H9 (cell line): ENCODE measurements around the gene NUP37. TPM values are rescaled to one million over a fixed set of nuclear protein-coding genes. Genes with fewer than 3 reads are reported as not detected.
"Not testable (repeated sequence)": the region's sequence is repeated elsewhere in the genome, so short reads cannot be mapped to it uniquely, and the experiment has no call there.

Source experiments
- DNase-seq: peaks from one replicate; pipeline ENCODE4 v3.0.0-alpha.2; 2017
- H2AFZ ChIP-seq: one replicate; pipeline ENCODE4 v1.6.1; 2013; ENCODE audit warnings: mild to moderate bottlenecking, low read length, control low read depth, moderate library complexity
- H2AK5ac ChIP-seq: 2 replicates; pipeline ENCODE4 v1.6.1; 2013; ENCODE audit warnings: low read length, control low read depth, mixed read lengths; ENCODE audit not compliant: insufficient read length
- H2BK120ac ChIP-seq: one replicate; pipeline ENCODE4 v1.6.1; 2013; ENCODE audit warnings: low read depth, mild to moderate bottlenecking, low read length, control low read depth, inconsistent platforms; ENCODE audit not compliant: poor library complexity, severe bottlenecking
- H2BK12ac ChIP-seq: 2 replicates; pipeline ENCODE4 v1.6.1; 2013; ENCODE audit warnings: low read length, control low read depth, mixed read lengths, low read depth; ENCODE audit not compliant: insufficient read length
- H2BK15ac ChIP-seq: 2 replicates; pipeline ENCODE4 v1.6.1; 2013; ENCODE audit warnings: low read depth, low read length, control low read depth
- H2BK20ac ChIP-seq: one replicate; pipeline ENCODE4 v1.6.1; 2013; ENCODE audit warnings: low read depth, mild to moderate bottlenecking, low read length, control low read depth, inconsistent platforms; ENCODE audit not compliant: poor library complexity, severe bottlenecking
- H2BK5ac ChIP-seq: 2 replicates; pipeline ENCODE4 v1.6.1; 2013; ENCODE audit warnings: low read length, control low read depth, mixed read lengths; ENCODE audit not compliant: insufficient read length
- H3K14ac ChIP-seq: 2 replicates; pipeline ENCODE4 v1.6.1; 2013; ENCODE audit warnings: low read length, control low read depth; ENCODE audit not compliant: insufficient read depth
- H3K18ac ChIP-seq: 2 replicates; pipeline ENCODE4 v1.6.1; 2013; ENCODE audit warnings: low read depth, mild to moderate bottlenecking, mixed read lengths, low read length, control low read depth; ENCODE audit not compliant: insufficient read length
- H3K23ac ChIP-seq: 2 replicates; pipeline ENCODE4 v1.6.1; 2013; ENCODE audit warnings: low read length, control low read depth, mixed read lengths, low read depth; ENCODE audit not compliant: insufficient read length
- H3K23me2 ChIP-seq: 2 replicates; pipeline ENCODE4 v1.6.1; 2013; ENCODE audit warnings: low read depth, mild to moderate bottlenecking, mixed read lengths, low read length, control low read depth; ENCODE audit not compliant: insufficient read length, poor library complexity, severe bottlenecking
- H3K27ac ChIP-seq: 2 replicates; pipeline ENCODE4 v1.5.1; 2013; ENCODE audit warnings: low read length, control low read depth, mixed read lengths, low read depth; ENCODE audit not compliant: insufficient read length
- H3K27me3 ChIP-seq: 2 replicates; pipeline ENCODE4 v1.6.1; 2013; ENCODE audit warnings: low read length, control low read depth, inconsistent platforms; ENCODE audit not compliant: insufficient read depth
- H3K4ac ChIP-seq: 2 replicates; pipeline ENCODE4 v1.6.1; 2013; ENCODE audit warnings: low read depth, mild to moderate bottlenecking, control low read depth, inconsistent platforms, low read length, moderate library complexity
- H3K4me1 ChIP-seq: 2 replicates; pipeline ENCODE4 v1.6.1; 2013; ENCODE audit warnings: low read length, control low read depth, inconsistent platforms; ENCODE audit not compliant: insufficient read depth
- H3K4me2 ChIP-seq: 2 replicates; pipeline ENCODE4 v1.6.1; 2013; ENCODE audit warnings: low read length, control low read depth, mixed read lengths; ENCODE audit not compliant: insufficient read length, insufficient read depth
- H3K56ac ChIP-seq: 2 replicates; pipeline ENCODE4 v1.6.1; 2013; ENCODE audit warnings: low read depth, mild to moderate bottlenecking, mixed read lengths, low read length, control low read depth; ENCODE audit not compliant: insufficient read length
- H3K79me1 ChIP-seq: 2 replicates; pipeline ENCODE4 v1.6.1; 2013; ENCODE audit warnings: low read depth, mild to moderate bottlenecking, moderate library complexity, low read length, control low read depth, inconsistent platforms; ENCODE audit not compliant: insufficient read depth, poor library complexity, severe bottlenecking
- H3K79me2 ChIP-seq: 2 replicates; pipeline ENCODE4 v1.6.1; 2013; ENCODE audit warnings: low read length, control low read depth, inconsistent platforms; ENCODE audit not compliant: insufficient read depth
- H3K9ac ChIP-seq: 2 replicates; pipeline ENCODE4 v1.6.1; 2013; ENCODE audit warnings: low read length, control low read depth, mixed read lengths; ENCODE audit not compliant: insufficient read length; ENCODE audit errors: extremely low read depth
- H3K9me3 ChIP-seq: one replicate; pipeline ENCODE4 v1.6.1; 2013; ENCODE audit warnings: low read depth, low read length, inconsistent platforms; ENCODE audit not compliant: control insufficient read depth
- H3T11ph ChIP-seq: one replicate; pipeline ENCODE4 v1.6.1; 2013; ENCODE audit warnings: mild to moderate bottlenecking, low read length, control low read depth, inconsistent platforms
- H4K20me1 ChIP-seq: one replicate; pipeline ENCODE4 v1.6.1; 2013; ENCODE audit not compliant: control insufficient read depth, insufficient read length, insufficient read depth
- H4K5ac ChIP-seq: 2 replicates; pipeline ENCODE4 v1.6.1; 2013; ENCODE audit warnings: low read depth, mild to moderate bottlenecking, mixed read lengths, low read length, control low read depth; ENCODE audit not compliant: insufficient read length
- H4K8ac ChIP-seq: replicated peaks from 2 replicates; pipeline ENCODE4 v1.6.1; 2013; ENCODE audit warnings: low read length, control low read depth, mixed read lengths, low read depth; ENCODE audit not compliant: insufficient read length
- H4K91ac ChIP-seq: 2 replicates; pipeline ENCODE4 v1.6.1; 2013; ENCODE audit warnings: low read depth, mild to moderate bottlenecking, moderate library complexity, mixed read lengths, low read length, control low read depth; ENCODE audit not compliant: insufficient read length
- H3K27ac Mint-ChIP-seq, 3 experiments: 2 replicates in 2 of 3; 3 replicates in 1 of 3; pipeline ENCODE4 v1.8.0; 2020 to 2021; ENCODE audit warnings: mixed read lengths in 3 of 3, mild to moderate bottlenecking in 1 of 3, moderate library complexity in 1 of 3
- H3K27me3 Mint-ChIP-seq: 2 replicates; pipeline ENCODE4 v1.8.0; 2021; ENCODE audit warnings: low read depth, mild to moderate bottlenecking, moderate library complexity, mixed read lengths
- H3K36me3 Mint-ChIP-seq, 3 experiments: 2 replicates in 2 of 3; 3 replicates in 1 of 3; pipeline ENCODE4 v1.8.0; 2020 to 2021; ENCODE audit warnings: low read depth in 3 of 3, mixed read lengths in 3 of 3; ENCODE audit not compliant: insufficient read depth in 1 of 3
- H3K4me1 Mint-ChIP-seq, 2 experiments: 2 replicates each; pipeline ENCODE4 v1.8.0; 2020; ENCODE audit warnings: mixed read lengths in 2 of 2
- H3K4me3 Mint-ChIP-seq, 2 experiments: 2 replicates in 1 of 2; 3 replicates in 1 of 2; pipeline ENCODE4 v1.8.0; 2020 to 2021; ENCODE audit warnings: mild to moderate bottlenecking in 2 of 2, mixed read lengths in 2 of 2, moderate library complexity in 1 of 2
- H3K9me3 Mint-ChIP-seq, 2 experiments: 2 replicates in 1 of 2; 3 replicates in 1 of 2; pipeline ENCODE4 v1.8.0; 2020; ENCODE audit warnings: mild to moderate bottlenecking in 2 of 2, mixed read lengths in 2 of 2, moderate library complexity in 1 of 2
- WGBS: extraction: QIAGEN DNeasy Blood & Tissue Kit; methylation state at CpG from one replicate; pipeline ENCODE4 v1.1.7; 2013; ENCODE audit warnings: missing lambda C conversion rate, low lambda C conversion rate, mixed read lengths; ENCODE audit not compliant: insufficient read length; ENCODE audit errors: extremely low coverage; 5-methylcytosine and 5-hydroxymethylcytosine counted together
- total RNA-seq: library from RNA; stranded (reverse); gene quantifications from 2 replicates; pipeline ENCODE4 v1.2.1, GENCODE V29; 2021

Gene NUP37
- total RNA-seq, 1 experiment from 2014 or later, result 62.5 TPM

DNA sequence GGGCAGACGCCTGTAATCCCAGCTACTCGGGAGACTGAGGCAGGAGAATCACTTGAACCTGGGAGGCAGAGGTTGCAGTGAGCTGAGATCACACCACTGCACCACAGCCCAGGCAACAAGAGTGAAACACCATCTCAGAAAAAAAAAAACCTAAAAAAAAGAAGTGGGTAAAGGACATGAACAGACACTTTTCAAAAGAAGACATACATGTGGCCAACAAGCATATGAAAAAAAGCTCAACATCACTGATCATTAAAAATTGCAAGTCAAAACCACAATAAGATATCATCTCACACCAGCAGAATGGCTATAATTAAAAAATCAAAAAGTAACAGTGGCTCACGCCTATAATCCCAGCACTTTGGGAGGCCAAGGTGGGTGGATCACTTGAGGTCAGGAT lies 10.8 kb upstream of the NUP37 start:
- H2AK5ac ChIP-seq, H3K27ac Mint-ChIP-seq, H3K23me2 ChIP-seq, H3K18ac ChIP-seq, H3K4me1 Mint-ChIP-seq, H3K27ac ChIP-seq, H3K14ac ChIP-seq, H3K27me3 Mint-ChIP-seq, H3K27me3 ChIP-seq, H3K79me1 ChIP-seq, H4K5ac ChIP-seq, H3T11ph ChIP-seq, H2BK120ac ChIP-seq, H2AFZ ChIP-seq, H3K9me3 ChIP-seq, H3K4me2 ChIP-seq, H3K4me1 ChIP-seq, H4K8ac ChIP-seq, H3K79me2 ChIP-seq, H2BK5ac ChIP-seq, H3K9ac ChIP-seq, H3K4ac ChIP-seq, H4K91ac ChIP-seq, DNase-seq, H2BK12ac ChIP-seq, H2BK15ac ChIP-seq, H4K20me1 ChIP-seq, H3K23ac ChIP-seq, H2BK20ac ChIP-seq, H3K56ac ChIP-seq, H3K4me3 Mint-ChIP-seq: not testable (repeated sequence)
- Mint-ChIP-seq H3K9me3 (peaks cover 8 to 14% of the 10 kb centered on the region in 2 experiments; a peak in 4 of 5 replicates), H3K36me3 (peaks cover 48 to 72% (median 60%) of the 10 kb centered on the region in 3 experiments)
- WGBS, result no CpG with 5 or more reads among the region's 3 CpGs

DNA sequence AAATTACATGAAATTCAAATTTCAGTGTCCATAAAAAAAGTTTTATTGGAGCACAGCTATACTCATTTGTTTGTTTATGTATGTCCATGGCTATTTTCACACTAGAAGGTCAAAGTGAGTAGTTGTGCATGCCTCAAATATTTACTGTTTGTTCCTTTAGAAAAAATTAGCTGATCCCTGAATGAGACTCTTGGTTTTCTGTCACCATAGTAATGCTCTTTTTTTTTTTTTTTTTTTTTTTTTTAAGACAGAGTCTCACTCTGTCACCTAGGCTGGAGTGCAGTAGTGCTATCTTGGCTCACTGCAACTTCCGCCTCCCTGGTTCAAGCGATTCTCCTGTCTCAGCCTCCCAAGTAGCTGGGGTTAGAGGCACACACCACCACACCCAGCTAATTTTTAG lies 1.4 kb upstream of the NUP37 start:
- H3K27ac ChIP-seq, H2AK5ac ChIP-seq, H2BK5ac ChIP-seq, H4K8ac ChIP-seq, H3K27me3 ChIP-seq, H3K18ac ChIP-seq, H3K23ac ChIP-seq, H3K23me2 ChIP-seq, H4K20me1 ChIP-seq, H3K14ac ChIP-seq, H3K4ac ChIP-seq, H3K27me3 Mint-ChIP-seq, H2BK12ac ChIP-seq, H4K91ac ChIP-seq, H2BK20ac ChIP-seq, H3K4me1 ChIP-seq, DNase-seq, H2BK120ac ChIP-seq, H3K9me3 ChIP-seq, H3K56ac ChIP-seq, H3K9ac ChIP-seq, H3K79me1 ChIP-seq, H2BK15ac ChIP-seq, H3K9me3 Mint-ChIP-seq, H3T11ph ChIP-seq, H2AFZ ChIP-seq, H4K5ac ChIP-seq: not testable (repeated sequence)
- no CpG with 5 or more reads among the region's 2 CpGs for WGBS
- Mint-ChIP-seq H3K4me3 (peak overlapping the region; percentile 89 to 90), H3K36me3 (peaks cover 16 to 33% (median 28%) of the 10 kb centered on the region in 3 experiments; a peak in 6 of 7 replicates), H3K27ac (peak overlapping the region in 1 of 3 experiments; percentile 92; a peak in 1 of 7 replicates), H3K4me1 (peaks cover 13 to 14% of the 10 kb centered on the region in 2 experiments)
- H3K79me2 ChIP-seq, result peaks cover 15% of the 10 kb centered on the region; the same call in 1 of the 2 replicates
- H3K4me2 ChIP-seq, result peak overlapping the region; percentile 93
